HepG2 (cell line): ENCODE measurements around the gene CFAP61. TPM values are rescaled to one million over a fixed set of nuclear protein-coding genes. Genes with fewer than 3 reads are reported as not detected.

Source experiments
- ETV6 ChIP-seq: sonication (generic); formaldehyde crosslinking; conservative IDR thresholded peaks from 2 replicates; pipeline ENCODE4 v1.4.0; 2020; ENCODE audit warnings: missing genetic modification reagents
- MATR3 ChIP-seq: sonication (generic); formaldehyde crosslinking; IDR thresholded peaks from 2 replicates; pipeline ENCODE4 v1.4.0; 2020; ENCODE audit warnings: missing genetic modification reagents
- NCOA1 ChIP-seq: sonication (generic); formaldehyde crosslinking; IDR thresholded peaks from 2 replicates; pipeline ENCODE4 v1.9.0; 2021; ENCODE audit warnings: missing genetic modification reagents
- RAD21 ChIP-seq: fragments of 450-650 bp; formaldehyde crosslinking; IDR thresholded peaks from 2 replicates; pipeline ENCODE4 v1.5.0; 2020; ENCODE audit warnings: mild to moderate bottlenecking
- SRF ChIP-seq: IDR thresholded peaks from 2 replicates; pipeline ENCODE4 v1.6.1; 2011; ENCODE audit warnings: mild to moderate bottlenecking, low read depth, low read length, moderate library complexity
- SRY ChIP-seq: sonication (generic); formaldehyde crosslinking; IDR thresholded peaks from 2 replicates; pipeline ENCODE4 v1.8.0; 2022; ENCODE audit warnings: mild to moderate bottlenecking, missing genetic modification reagents
- TCF12 ChIP-seq, 2 experiments: fragments of 450-650 bp in 1 of 2; sonication (generic) in 1 of 2; formaldehyde crosslinking in 1 of 2; IDR thresholded peaks; 2 replicates each; pipeline versions ENCODE4 v1.6.1 to v1.8.0; 2017 to 2022; ENCODE audit warnings: antibody characterized with exemption in 1 of 2, mild to moderate bottlenecking in 1 of 2, missing genetic modification reagents in 1 of 2, moderate library complexity in 1 of 2
- YEATS2 ChIP-seq: sonication (generic); formaldehyde crosslinking; IDR thresholded peaks from 2 replicates; pipeline ENCODE4 v1.4.0; 2020; ENCODE audit warnings: missing genetic modification reagents, borderline replicate concordance
- ZFP1 ChIP-seq: IDR thresholded peaks from 2 replicates; pipeline ENCODE4 v1.6.1; 2016
- ZNF12 ChIP-seq: sonication (generic); formaldehyde crosslinking; IDR thresholded peaks from 2 replicates; pipeline ENCODE4 v1.5.0; 2020; ENCODE audit warnings: missing genetic modification reagents
- ZNF747 ChIP-seq: sonication (generic); formaldehyde crosslinking; IDR thresholded peaks from 2 replicates; pipeline ENCODE4 v1.8.1; 2023; ENCODE audit warnings: missing genetic modification reagents, mild to moderate bottlenecking, borderline replicate concordance
- polyA plus RNA-seq, 8 experiments: library from polyadenylated mRNA; depleted of rRNA in 3 of 8; stranded (reverse) in 7 of 8; unstranded in 1 of 8; fragments of >200 nt; fragmentation: Illumina TruSeq in 4 of 8; extraction: Trizol in 4 of 8; gene quantifications; 2 replicates each; pipeline versions ENCODE4 v1.2.1 to v1.2.3, GENCODE V29; 2011 to 2016; ENCODE audit warnings: low read depth in 4 of 8, missing spikeins in 1 of 8, mixed read lengths in 1 of 8; ENCODE audit not compliant: insufficient read depth in 1 of 8
- total RNA-seq, 5 experiments: library from RNA; depleted of rRNA; stranded (reverse); fragments of >200 nt; fragmentation: Illumina TruSeq; extraction: Trizol; gene quantifications; 2 replicates each; pipeline ENCODE4 v1.2.3, GENCODE V29; 2016; ENCODE audit warnings: low read depth in 1 of 5
- TF ChIP-seq, protein P1 (sequence below): sonication (generic); formaldehyde crosslinking; IDR thresholded peaks from 2 replicates; pipeline ENCODE4 v1.5.1; 2020; ENCODE audit warnings: missing genetic modification reagents, mild to moderate bottlenecking, borderline replicate concordance
- TF ChIP-seq, protein P2 (sequence below): sonication (generic); formaldehyde crosslinking; IDR thresholded peaks from 2 replicates; pipeline ENCODE4 v1.5.1; 2020; ENCODE audit warnings: mild to moderate bottlenecking, missing genetic modification reagents, borderline replicate concordance
- TF ChIP-seq, protein P3 (sequence below): sonication (generic); formaldehyde crosslinking; IDR thresholded peaks from 2 replicates; pipeline ENCODE4 v1.5.0; 2020; ENCODE audit warnings: missing genetic modification reagents
- TF ChIP-seq, protein P4 (sequence below): sonication (generic); formaldehyde crosslinking; IDR thresholded peaks from 2 replicates; pipeline ENCODE4 v1.5.0; 2020; ENCODE audit warnings: mild to moderate bottlenecking, missing genetic modification reagents
- TF ChIP-seq, protein P5 (sequence below): sonication (generic); formaldehyde crosslinking; IDR thresholded peaks from 2 replicates; pipeline ENCODE4 v1.5.1; 2020; ENCODE audit warnings: missing genetic modification reagents, mild to moderate bottlenecking, borderline replicate concordance

Gene CFAP61
- total and polyA plus RNA-seq, 2 of the 13 experiments (the other 11 are each of a cell fraction or from before 2014, with no cell fraction given): 0.27 TPM; not detected in 1

DNA sequence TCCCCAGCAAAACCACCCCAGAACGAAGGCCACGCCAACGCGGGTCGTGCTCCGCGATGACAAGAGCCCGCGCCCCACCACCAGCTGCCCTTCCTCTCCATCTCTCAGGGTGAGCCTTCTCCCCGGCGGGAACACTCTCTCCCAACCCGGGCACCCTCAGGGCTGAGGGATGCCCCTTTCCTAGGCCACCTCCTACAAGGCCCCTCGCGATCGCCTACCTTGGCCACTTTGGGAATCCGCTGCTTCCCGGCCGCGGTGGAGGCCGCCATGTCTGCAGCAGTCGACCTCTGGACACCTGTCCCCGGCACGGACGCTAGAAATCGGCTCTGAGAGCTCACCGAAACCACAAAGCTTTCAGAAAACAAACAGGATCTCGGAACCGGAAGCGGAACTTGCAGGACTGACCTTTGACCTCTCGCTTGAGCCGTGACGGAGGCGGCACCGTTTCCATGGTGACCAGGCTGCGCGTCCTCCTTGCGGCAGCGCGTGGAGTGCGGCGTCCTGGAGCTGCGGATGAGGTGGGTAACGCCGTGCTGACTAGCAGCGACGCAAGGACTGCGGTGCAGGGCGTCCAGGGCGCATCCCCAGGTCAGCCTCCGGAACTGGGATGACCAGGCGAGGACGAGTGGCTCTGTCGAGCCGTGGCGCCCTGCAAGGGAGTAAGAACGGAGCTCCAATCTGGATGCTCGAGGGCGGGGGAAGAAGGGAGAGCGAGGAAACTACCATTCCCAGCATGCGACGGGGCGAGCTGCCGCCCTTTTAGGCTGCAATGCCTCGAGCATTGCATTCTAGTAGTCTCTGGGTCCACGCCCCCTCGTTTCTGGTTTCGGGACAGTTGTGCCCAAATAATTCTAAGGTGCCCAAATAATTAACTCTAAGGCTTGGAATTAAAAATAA is at the start of gene CFAP61, which contains the start of gene CRNKL1 (continued):
- peak; percentile 82; the same call in 1 of the 2 replicates for TF ChIP-seq SRF
- TF ChIP-seq SRY: peak; percentile 87
- 0 out of 2 replicates have a peak, but pooled peaks have one; percentile 37 for TF ChIP-seq ETV6
- TF ChIP-seq NCOA1 (CRISPR knock-in tag): 0 out of 2 replicates have a peak, but pooled peaks have one; percentile 33
- TF ChIP-seq, protein P1, sequence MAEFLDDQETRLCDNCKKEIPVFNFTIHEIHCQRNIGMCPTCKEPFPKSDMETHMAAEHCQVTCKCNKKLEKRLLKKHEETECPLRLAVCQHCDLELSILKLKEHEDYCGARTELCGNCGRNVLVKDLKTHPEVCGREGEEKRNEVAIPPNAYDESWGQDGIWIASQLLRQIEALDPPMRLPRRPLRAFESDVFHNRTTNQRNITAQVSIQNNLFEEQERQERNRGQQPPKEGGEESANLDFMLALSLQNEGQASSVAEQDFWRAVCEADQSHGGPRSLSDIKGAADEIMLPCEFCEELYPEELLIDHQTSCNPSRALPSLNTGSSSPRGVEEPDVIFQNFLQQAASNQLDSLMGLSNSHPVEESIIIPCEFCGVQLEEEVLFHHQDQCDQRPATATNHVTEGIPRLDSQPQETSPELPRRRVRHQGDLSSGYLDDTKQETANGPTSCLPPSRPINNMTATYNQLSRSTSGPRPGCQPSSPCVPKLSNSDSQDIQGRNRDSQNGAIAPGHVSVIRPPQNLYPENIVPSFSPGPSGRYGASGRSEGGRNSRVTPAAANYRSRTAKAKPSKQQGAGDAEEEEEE (CRISPR knock-in tag): peak; percentile 99; the same call in 1 of the 2 replicates
- TF ChIP-seq, protein P2, sequence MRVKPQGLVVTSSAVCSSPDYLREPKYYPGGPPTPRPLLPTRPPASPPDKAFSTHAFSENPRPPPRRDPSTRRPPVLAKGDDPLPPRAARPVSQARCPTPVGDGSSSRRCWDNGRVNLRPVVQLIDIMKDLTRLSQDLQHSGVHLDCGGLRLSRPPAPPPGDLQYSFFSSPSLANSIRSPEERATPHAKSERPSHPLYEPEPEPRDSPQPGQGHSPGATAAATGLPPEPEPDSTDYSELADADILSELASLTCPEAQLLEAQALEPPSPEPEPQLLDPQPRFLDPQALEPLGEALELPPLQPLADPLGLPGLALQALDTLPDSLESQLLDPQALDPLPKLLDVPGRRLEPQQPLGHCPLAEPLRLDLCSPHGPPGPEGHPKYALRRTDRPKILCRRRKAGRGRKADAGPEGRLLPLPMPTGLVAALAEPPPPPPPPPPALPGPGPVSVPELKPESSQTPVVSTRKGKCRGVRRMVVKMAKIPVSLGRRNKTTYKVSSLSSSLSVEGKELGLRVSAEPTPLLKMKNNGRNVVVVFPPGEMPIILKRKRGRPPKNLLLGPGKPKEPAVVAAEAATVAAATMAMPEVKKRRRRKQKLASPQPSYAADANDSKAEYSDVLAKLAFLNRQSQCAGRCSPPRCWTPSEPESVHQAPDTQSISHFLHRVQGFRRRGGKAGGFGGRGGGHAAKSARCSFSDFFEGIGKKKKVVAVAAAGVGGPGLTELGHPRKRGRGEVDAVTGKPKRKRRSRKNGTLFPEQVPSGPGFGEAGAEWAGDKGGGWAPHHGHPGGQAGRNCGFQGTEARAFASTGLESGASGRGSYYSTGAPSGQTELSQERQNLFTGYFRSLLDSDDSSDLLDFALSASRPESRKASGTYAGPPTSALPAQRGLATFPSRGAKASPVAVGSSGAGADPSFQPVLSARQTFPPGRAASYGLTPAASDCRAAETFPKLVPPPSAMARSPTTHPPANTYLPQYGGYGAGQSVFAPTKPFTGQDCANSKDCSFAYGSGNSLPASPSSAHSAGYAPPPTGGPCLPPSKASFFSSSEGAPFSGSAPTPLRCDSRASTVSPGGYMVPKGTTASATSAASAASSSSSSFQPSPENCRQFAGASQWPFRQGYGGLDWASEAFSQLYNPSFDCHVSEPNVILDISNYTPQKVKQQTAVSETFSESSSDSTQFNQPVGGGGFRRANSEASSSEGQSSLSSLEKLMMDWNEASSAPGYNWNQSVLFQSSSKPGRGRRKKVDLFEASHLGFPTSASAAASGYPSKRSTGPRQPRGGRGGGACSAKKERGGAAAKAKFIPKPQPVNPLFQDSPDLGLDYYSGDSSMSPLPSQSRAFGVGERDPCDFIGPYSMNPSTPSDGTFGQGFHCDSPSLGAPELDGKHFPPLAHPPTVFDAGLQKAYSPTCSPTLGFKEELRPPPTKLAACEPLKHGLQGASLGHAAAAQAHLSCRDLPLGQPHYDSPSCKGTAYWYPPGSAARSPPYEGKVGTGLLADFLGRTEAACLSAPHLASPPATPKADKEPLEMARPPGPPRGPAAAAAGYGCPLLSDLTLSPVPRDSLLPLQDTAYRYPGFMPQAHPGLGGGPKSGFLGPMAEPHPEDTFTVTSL: 0 out of 2 replicates have a peak, but pooled peaks have one; percentile 4
- peak; percentile 97; the same call in 1 of the 2 replicates for TF ChIP-seq ZNF747 (CRISPR knock-in tag)
- TF ChIP-seq, protein P3, sequence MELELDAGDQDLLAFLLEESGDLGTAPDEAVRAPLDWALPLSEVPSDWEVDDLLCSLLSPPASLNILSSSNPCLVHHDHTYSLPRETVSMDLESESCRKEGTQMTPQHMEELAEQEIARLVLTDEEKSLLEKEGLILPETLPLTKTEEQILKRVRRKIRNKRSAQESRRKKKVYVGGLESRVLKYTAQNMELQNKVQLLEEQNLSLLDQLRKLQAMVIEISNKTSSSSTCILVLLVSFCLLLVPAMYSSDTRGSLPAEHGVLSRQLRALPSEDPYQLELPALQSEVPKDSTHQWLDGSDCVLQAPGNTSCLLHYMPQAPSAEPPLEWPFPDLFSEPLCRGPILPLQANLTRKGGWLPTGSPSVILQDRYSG (CRISPR knock-in tag): peak; percentile 92; the same call in 1 of the 2 replicates
- TF ChIP-seq RAD21: peak; percentile 37
- TF ChIP-seq, protein P4, sequence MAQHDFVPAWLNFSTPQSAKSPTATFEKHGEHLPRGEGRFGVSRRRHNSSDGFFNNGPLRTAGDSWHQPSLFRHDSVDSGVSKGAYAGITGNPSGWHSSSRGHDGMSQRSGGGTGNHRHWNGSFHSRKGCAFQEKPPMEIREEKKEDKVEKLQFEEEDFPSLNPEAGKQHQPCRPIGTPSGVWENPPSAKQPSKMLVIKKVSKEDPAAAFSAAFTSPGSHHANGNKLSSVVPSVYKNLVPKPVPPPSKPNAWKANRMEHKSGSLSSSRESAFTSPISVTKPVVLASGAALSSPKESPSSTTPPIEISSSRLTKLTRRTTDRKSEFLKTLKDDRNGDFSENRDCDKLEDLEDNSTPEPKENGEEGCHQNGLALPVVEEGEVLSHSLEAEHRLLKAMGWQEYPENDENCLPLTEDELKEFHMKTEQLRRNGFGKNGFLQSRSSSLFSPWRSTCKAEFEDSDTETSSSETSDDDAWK (CRISPR knock-in tag): no peak
- peak; percentile 95 for TF ChIP-seq YEATS2 (CRISPR knock-in tag)
- TF ChIP-seq MATR3 (CRISPR knock-in tag): no peak
- no peak for TF ChIP-seq ZFP1 (CRISPR knock-in tag)
- peak; percentile 84 for TF ChIP-seq ZNF12
- TF ChIP-seq, protein P5, sequence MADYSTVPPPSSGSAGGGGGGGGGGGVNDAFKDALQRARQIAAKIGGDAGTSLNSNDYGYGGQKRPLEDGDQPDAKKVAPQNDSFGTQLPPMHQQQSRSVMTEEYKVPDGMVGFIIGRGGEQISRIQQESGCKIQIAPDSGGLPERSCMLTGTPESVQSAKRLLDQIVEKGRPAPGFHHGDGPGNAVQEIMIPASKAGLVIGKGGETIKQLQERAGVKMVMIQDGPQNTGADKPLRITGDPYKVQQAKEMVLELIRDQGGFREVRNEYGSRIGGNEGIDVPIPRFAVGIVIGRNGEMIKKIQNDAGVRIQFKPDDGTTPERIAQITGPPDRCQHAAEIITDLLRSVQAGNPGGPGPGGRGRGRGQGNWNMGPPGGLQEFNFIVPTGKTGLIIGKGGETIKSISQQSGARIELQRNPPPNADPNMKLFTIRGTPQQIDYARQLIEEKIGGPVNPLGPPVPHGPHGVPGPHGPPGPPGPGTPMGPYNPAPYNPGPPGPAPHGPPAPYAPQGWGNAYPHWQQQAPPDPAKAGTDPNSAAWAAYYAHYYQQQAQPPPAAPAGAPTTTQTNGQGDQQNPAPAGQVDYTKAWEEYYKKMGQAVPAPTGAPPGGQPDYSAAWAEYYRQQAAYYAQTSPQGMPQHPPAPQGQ (CRISPR knock-in tag): no peak
- no peak for TF ChIP-seq TCF12 (IDR thresholded peaks at IDR 0.05)
- no peak; the same call in 1 of the 2 replicates for TF ChIP-seq TCF12 (CRISPR knock-in tag; IDR thresholded peaks at IDR 0.05)
